ENCODE data around the gene USP48. TPM values are rescaled to one million over a fixed set of nuclear protein-coding genes. Genes with fewer than 3 reads are reported as not detected.

USP48 gene
- total and polyA plus RNA-seq, 10 of the 15 experiments (the other 5 are each of a cell fraction or from before 2014, with no cell fraction given), result 21.2 to 115 (median 75.5) TPM

DNA sequence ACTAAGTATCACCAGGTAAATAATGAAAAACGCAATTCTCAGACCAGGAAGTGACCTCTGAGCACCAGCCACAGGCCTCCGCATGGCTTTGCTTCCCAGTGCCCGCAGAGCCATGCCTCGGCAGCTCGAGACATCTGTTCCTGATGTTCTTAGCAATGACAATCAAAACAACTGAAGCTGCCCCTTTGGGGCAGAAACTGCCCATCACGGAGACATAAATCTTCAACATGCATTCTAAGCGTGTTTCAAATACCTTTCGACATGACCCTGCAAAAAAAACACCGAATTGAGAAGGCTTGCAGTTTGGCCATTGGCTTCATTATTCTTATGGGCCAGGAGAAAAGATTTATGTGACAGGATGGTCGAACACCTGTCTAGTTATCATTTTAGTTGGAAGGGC lies 108.0 kb downstream of the USP48 start:
- no peak overlapping the region for H3K4me2 ChIP-seq (ENCODE audit: control insufficient read depth, insufficient read depth)
- CTCF ChIA-PET, result interaction anchor here (1.1 kb wide), 1 partner anchor 14 kb away, joined by 6 read pairs; no protein-coding TSS in a partner anchor
- DNase-seq (ENCODE audit: low read depth, low spot score) (no peak), ATAC-seq (no peak), FAIRE-seq (no peak)
- in situ Hi-C loops (cut with MboI), result no loop called here
- H3K27ac ChIP-seq (ENCODE audit: control insufficient read depth, insufficient read depth), result no peak overlapping the region
- H2AFZ ChIP-seq (ENCODE audit: control insufficient read depth, low read depth, low read length), result no peak overlapping the region
- POLR2A ChIA-PET, result no interaction called here
- SMC1A ChIA-PET (ENCODE audit: uncharacterized antibody, unreplicated experiment), result no interaction called here
- H4K20me1 ChIP-seq (ENCODE audit: control insufficient read depth, insufficient read depth), result no peaks in the 10 kb centered on the region
- H3K36me3 ChIP-seq (ENCODE audit: control insufficient read depth in 2 of 2, insufficient read depth in 2 of 2, low read length in 1 of 2), result peaks cover 2 to 13% of the 10 kb centered on the region in 2 experiments; a peak in 3 of 4 replicates
- peaks cover under 1% of the 10 kb centered on the region; the same call in 1 of the 2 replicates for H3K4me1 ChIP-seq (ENCODE audit: control insufficient read depth, insufficient read depth, low read length)
- BruUV-seq (replicated peaks), result no TSS peak
- TF ChIP-seq HDGF (IDR thresholded peaks at IDR 0.05), result no peak
- no peak for TF ChIP-seq ZNF207 (IDR thresholded peaks at IDR 0.05; ENCODE audit: borderline replicate concordance)
- peak; percentile 36; the same call in 1 of the 2 replicates for TF ChIP-seq POLR2A (IDR thresholded peaks at IDR 0.05; ENCODE audit: low read depth, low read length)
- no peak for TF ChIP-seq RBBP5 (conservative IDR thresholded peaks at IDR 0.05)
- TF ChIP-seq, protein P1, sequence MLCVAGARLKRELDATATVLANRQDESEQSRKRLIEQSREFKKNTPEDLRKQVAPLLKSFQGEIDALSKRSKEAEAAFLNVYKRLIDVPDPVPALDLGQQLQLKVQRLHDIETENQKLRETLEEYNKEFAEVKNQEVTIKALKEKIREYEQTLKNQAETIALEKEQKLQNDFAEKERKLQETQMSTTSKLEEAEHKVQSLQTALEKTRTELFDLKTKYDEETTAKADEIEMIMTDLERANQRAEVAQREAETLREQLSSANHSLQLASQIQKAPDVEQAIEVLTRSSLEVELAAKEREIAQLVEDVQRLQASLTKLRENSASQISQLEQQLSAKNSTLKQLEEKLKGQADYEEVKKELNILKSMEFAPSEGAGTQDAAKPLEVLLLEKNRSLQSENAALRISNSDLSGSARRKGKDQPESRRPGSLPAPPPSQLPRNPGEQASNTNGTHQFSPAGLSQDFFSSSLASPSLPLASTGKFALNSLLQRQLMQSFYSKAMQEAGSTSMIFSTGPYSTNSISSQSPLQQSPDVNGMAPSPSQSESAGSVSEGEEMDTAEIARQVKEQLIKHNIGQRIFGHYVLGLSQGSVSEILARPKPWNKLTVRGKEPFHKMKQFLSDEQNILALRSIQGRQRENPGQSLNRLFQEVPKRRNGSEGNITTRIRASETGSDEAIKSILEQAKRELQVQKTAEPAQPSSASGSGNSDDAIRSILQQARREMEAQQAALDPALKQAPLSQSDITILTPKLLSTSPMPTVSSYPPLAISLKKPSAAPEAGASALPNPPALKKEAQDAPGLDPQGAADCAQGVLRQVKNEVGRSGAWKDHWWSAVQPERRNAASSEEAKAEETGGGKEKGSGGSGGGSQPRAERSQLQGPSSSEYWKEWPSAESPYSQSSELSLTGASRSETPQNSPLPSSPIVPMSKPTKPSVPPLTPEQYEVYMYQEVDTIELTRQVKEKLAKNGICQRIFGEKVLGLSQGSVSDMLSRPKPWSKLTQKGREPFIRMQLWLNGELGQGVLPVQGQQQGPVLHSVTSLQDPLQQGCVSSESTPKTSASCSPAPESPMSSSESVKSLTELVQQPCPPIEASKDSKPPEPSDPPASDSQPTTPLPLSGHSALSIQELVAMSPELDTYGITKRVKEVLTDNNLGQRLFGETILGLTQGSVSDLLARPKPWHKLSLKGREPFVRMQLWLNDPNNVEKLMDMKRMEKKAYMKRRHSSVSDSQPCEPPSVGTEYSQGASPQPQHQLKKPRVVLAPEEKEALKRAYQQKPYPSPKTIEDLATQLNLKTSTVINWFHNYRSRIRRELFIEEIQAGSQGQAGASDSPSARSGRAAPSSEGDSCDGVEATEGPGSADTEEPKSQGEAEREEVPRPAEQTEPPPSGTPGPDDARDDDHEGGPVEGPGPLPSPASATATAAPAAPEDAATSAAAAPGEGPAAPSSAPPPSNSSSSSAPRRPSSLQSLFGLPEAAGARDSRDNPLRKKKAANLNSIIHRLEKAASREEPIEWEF (IDR thresholded peaks at IDR 0.05; ENCODE audit: insufficient replicate concordance, low read depth, low read length), result no peak
- TF ChIP-seq PBX3 (IDR thresholded peaks at IDR 0.05; ENCODE audit: insufficient replicate concordance, low read depth, low read length), result no peak
- TF ChIP-seq POLR2AphosphoS5 (IDR thresholded peaks at IDR 0.05; ENCODE audit: low read length), result no peak
- no peak for TF ChIP-seq NKRF (conservative IDR thresholded peaks at IDR 0.05)
- H3K27me3 ChIP-seq (replicated peaks in 1 of 2; ENCODE audit: control insufficient read depth in 2 of 2, insufficient read depth in 2 of 2, low read length in 1 of 2), result no peaks in the 10 kb centered on the region; a peak in 2 of 4 replicates
- H3K4me3 ChIP-seq, result no peak overlapping the region
- WGBS (ENCODE audit: insufficient coverage, insufficient replicate concordance, low lambda C conversion rate, missing lambda C conversion rate), result 83% methylated on average over 10 of the region's 10 CpGs
- no peak overlapping the region for H3K9ac ChIP-seq (ENCODE audit: control insufficient read depth, insufficient read depth, low read length)
- no peaks in the 10 kb centered on the region for H3K79me2 ChIP-seq (ENCODE audit: control insufficient read depth, insufficient read depth, low read length)
- RAD21 ChIA-PET (ENCODE audit: unreplicated experiment), result no interaction called here
- intact Hi-C loops (cut with micrococcal nuclease; ENCODE audit: unreplicated experiment), result no loop called here
- H3K9me3 ChIP-seq (replicated peaks; ENCODE audit: control insufficient read depth, insufficient read depth, low read length), result no peaks in the 10 kb centered on the region

Data from GM12878 (cell line).